NCI-H1694 treated with DMSO at 0.1 percent for 48 hours (cell line): ENCODE data around the gene CYB561A3.

Source experiments
- DNase-seq: peaks from one replicate; lab custom pipeline; 2025; lab: John Stamatoyannopoulos, UW

CYB561A3 gene

GRCh38 chr11:61345170-61345610, 16.5 kb downstream of the CYB561A3 start:
- DNase-seq: peak; percentile 13

DNA sequence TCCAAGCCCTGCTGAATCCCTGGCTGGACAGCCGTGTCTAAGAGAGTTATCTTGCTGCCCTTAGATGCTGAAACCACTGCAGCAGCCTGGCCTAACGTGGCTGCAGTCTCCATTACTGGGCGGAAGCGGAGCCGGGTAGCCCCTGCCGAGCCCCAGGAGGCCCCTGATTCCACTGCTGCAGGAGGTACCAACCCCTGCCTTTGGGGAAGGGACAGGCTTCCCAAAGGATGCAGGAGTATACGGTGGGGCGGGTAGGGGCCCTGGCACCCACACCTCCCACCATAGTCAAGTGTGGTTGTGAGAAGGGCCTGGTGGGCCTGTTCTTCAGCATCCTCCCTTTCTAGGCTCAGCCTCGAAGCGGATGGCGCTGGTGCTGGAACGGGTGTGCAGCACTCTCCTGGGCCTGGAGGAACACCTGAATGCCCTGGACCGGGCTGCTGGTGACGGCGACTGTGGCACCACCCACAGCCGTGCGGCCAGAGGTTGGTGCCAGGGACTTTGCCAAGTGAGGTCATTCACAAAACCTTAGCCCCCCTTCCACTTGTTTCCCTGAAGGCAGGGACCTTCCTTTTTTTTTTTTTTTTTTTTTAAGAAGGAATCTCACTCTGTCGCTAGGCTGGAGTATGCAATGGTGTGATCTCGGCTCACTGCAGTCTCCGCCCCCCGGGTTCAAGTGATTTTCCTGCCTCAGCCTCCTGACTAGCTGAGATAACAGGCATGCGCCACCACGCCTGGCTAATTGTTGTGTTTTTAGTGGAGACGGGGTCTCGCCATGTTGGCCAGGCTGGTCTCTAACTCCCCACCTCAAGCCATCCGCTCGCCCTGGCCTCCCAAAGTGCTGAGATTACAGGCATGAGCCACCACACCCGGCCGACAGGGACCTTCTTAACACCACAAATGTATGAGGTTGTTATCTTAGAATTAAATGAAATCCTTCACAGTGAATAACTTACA, 17.6 kb downstream of the CYB561A3 start:
- no peak for DNase-seq

DNA sequence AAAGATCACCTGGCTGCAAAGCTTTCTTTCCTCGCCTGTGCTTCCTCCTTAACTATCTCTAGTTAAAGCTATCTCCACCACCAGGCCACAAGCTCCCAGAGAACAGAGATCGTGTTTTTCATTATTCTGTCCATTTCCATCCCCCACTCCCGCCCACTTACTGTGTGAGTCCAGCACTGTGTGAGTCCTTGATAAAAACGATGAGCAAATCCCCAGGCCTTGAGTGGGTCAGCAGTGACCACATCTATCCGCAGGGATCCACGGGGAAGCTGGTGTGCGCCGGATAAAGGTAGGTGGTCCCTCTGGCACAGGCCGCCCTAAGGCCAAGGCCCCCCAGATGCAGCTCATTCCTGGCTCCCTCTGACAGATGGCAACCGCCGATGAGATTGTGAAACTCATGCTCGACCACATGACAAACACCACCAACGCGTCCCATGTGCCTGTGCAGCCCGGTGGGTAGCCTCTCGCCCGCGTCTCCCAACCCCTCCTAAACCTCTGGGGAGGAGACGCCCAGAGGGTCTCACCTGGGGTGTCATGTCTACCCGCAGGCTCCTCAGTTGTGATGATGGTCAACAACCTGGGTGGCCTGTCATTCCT, 19.4 kb downstream of the CYB561A3 start:
- no peak for DNase-seq

DNA sequence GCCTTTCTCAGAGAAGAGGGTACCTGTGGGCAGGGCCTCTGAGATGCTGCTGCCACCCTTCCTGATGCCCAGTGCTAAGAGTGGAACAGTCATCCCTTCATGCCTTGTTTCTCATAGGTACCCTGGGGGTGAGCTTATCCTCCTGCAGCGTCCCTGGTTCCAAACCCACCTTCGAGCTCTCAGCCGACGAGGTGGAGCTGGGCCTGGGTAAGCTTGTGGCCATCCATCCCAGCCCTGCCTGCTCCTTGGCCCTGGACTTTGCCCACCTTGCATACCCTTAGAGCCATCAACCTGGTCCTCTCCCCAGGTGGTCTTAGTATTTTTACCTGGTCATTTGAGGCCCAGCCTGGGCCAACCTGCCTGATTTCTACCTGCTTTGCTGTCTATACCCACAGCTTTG, 20.0 kb downstream of the CYB561A3 start:
- DNase-seq: no peak

GRCh38 chr11:61340979-61341378, 20.7 kb downstream of the CYB561A3 start:
- DNase-seq: no peak

- DNase-seq: no peak
Measured at GRCh38 chr11:61339490-61339878, 22.2 kb downstream of the CYB561A3 start.

DNA sequence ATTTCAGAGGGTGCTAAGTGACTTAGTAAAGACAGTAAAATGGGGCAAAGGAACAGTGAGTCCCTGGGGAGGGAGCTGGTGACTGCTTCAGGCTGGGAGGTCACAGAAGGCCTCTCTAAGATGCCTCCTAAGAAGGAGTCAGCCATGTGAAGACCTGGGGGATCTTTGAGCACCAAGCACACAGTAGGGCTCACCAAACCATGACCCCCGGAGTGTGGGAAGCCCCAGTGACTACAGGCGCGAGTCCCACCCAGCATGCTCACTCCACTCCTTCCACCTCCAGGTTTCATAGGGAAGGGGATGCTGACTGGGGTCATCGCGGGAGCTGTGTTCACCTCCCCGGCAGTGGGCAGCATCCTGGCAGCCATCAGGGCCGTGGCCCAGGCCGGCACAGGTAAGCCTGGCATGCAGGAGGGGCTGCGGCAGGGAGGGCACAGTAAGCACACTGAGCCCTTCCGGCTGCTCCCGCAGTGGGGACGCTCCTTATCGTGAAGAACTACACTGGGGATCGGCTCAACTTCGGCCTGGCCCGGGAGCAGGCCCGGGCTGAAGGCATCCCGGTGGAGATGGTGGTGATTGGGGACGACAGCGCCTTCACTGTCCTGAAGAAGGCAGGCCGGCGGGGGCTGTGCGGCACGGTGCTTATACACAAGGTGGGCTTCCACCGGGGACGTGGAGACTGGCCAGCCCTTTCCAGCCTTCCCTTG, 22.7 kb downstream of the CYB561A3 start:
- no peak for DNase-seq

- DNase-seq: no peak
Measured at GRCh38 chr11:61337706-61338470, 23.8 kb downstream of the CYB561A3 start.

DNA sequence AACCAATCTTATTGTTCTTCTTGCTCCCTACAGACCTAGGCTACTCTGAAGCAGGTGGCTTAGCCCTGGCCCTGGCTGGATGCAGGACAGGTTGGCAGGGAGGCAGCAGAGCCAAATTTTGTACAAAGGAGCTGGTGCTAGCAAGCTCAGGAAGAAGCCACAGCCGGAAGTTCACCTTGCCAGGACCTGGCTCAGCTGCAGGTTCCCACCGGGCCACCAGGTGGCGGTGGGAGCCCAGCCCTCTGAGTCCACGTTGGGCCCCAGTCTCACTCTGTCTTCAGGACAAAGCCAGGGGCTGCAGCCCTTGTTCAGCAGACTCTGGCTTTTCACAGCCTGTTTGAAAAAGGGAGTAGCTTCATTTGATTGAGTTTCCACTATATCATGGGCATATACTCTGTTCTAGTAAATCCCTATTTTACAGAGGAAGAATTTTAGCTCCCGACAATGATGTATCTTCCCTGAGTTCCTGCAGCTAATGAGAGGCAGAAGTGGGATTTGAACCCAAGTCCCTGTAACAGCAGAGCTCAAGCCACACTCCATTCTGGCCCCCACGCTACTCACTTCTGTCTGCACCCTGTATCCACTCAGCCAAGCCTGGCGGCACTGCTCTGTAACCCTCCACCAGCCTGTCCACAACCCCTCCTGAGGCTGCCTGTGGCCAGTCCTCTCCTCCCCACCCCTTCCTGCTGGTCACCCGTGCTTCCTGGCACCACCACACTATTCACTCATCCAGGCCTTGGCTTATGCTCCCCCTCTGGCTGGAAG, 25.3 kb downstream of the CYB561A3 start:
- peak; percentile 65 for DNase-seq

GRCh38 chr11:61335355-61335710, 26.3 kb downstream of the CYB561A3 start:
- DNase-seq: no peak

DNA sequence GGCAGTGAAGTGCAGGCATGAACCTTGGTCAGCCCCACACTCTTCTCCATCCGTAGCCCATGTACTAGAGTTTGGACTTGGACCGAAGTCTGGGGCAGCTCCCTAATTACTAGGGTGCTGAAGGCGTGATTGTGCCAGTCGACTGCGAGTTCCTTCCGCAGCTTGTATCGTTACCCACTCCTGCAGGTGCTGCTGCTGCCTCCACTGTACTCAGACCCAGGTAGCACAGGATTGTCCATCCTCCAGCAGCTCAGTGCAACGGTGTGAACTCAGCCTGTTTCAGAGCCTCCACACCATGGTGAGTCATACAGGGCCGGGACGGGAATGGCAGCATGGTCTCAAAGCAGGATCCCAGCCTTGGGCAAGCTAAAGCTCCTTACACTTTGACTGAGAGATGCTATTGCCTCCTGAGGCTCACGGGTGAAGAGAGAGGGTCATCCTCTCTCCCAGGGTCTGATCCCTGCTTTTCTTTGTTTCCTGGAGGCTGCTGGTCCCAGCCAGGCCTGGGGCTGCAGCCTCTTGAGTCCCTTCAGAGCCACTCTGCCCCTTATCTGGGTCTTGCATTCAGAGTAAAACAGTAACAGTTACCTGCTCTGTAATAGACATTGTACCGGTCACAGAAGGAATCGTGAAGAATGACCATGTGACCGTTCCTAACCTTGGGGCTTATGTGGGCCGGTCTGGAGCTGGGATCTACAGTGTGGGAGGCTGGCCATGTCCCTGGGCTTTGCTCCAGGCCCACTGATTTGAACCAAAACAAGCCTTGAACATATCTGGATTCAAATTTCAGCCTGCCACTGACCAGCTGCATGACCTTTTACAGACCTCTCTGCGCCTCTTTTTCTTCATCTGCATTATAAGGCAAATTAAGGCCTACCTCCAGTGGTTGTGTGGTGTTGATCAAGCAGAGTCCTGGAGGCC, 27.0 kb downstream of the CYB561A3 start:
- DNase-seq: no peak

DNA sequence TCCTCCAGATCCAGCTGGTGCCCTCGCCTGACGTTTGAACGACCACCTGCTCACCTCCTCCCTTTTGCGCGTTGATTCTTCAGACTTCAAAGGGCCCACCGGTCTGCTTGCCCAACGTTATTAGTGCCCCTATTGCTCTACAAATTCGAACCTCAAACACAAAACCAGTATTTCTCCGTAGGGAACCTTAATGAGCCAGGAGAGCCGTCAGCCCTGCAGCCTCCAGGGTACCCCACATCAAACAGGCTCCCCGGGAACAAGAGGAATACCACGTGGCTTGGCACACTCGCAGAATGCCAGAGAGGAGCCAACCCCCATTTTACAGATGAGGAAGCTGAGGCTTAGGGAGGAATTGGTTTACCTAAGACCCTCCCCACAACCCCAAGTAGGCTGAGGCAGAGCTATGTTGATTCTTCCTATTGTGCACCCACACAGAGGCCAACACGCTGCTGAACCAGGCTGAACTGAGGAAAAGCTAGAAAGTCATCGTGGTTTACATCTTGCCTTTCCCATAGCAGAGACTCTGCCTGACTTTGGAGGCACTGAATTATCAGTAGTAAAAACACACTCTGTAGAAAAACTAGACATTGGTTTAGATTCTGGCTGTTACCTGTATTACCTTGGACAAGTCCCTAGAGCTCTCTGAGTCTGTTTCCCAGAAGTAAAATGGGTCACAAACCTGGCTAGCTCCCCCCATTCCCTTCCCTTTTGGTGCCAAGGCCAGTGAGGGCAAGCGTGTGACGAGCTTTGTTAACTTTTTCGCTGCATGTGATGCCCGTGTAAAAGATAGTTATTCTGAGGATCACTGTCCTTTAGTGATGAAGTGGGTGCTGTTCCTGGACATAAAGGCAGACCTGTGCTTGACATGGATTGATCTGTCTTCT, 27.9 kb downstream of the CYB561A3 start:
- DNase-seq: no peak

GRCh38 chr11:61332797-61333549, 28.7 kb downstream of the CYB561A3 start, which contains the start of the genes DDB1 and TKFC:
Gene DDB1, minus strand, starts transcription at chr11:61333105. Its CDS starts 137 bp downstream, at chr11:61332968.
Gene TKFC, plus strand, starts transcription at chr11:61333228. Its CDS starts 1,501 bp downstream, at chr11:61334729.
- DNase-seq: peak; percentile 77

DNA sequence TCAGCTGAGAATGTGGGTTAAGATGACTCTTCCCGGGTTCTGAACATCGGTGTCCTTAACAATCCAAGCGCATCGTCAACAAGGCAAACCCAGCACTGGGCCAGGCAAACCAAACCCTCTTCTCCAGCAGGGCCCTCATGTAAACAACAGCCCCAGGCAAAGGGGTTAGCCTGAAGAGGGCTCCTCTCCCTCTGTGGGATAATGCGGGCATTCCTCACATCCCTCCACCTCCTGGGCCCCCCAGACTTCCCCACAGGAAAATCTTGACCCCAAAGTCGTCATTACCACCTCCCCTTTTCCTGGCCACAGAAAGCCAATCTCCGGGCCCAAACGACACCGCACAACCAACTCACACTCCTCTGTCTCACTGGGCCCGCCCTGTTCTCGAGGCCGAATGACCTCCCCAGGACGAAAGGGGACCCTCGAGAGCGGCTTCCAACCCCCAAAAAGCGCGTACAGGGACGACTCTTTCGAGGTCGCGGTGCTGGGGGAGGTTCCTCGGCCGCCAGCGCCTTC, 29.3 kb downstream of the CYB561A3 start:
- no peak for DNase-seq

DNA sequence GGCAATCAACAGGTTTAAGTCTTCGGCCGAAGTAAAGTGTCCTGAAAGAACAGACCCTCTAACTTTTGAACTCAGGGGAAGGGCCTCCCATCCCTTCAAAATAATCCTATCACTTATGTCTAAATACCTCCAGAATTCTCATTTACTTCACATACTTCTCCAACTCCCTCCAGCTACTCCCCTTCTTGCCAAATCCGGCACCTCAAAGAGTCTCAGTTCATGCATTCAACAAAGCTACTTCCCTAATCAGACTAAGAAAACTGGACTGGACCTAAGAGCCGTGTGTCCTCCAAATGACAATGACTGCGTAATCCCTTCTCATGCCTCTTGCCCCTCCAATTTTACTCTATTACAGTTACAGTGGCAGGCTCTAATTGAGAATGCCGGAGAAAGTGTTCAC, 30.0 kb downstream of the CYB561A3 start:
- no peak for DNase-seq

GRCh38 chr11:61329871-61330270, 31.8 kb downstream of the CYB561A3 start:
- no peak for DNase-seq

DNA sequence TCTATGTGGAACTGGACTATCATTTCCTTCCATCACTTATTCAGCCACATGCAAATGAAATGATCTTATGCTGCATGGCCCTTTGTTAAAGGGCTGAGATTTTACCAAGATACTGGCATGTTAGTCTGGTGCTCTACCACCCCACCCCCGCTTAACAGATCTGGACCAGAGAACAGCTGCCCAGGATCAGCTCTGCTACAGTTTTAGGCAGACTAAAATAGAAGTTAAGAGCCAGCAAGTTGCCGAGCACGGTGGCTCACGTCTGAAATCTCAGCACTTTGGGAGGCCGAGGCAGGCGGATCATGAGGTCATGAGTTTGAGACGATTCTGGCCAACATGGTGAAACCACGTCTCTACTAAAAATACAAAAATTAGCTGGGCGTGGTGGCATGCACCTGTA, 33.3 kb downstream of the CYB561A3 start:
- no peak for DNase-seq

GRCh38 chr11:61327669-61328071, 34.0 kb downstream of the CYB561A3 start:
- no peak for DNase-seq
